Activated CD8-positive, alpha-beta memory T cell treated with anti-CD3 and anti-CD28 coated beads for 1 hour (primary cell): ENCODE results near the gene C10orf88.

Source experiments
- DNase-seq, 2 donors: peaks; one replicate each; pipeline ENCODE4 v3.0.0-alpha.2; 2020; ENCODE audit warnings: low read depth in 1 of 2; ENCODE audit errors: extremely low read depth in 1 of 2

C10orf88 gene

GRCh38 chr10:122953902-122954730 is at the start of gene C10orf88:
TSS of gene C10orf88 (minus strand) at chr10:122954227. CDS start at chr10:122954178, 49 bp downstream.
- DNase-seq, result peak; percentile 94 to 96

GRCh38 chr10:123001370-123001769 is 47.3 kb upstream of the C10orf88 start:
- no peak for DNase-seq

- DNase-seq, result no peak
Observed at GRCh38 chr10:123000155-123000554, 46.1 kb upstream of the C10orf88 start.

GRCh38 chr10:122999347-122999746 is 45.3 kb upstream of the C10orf88 start:
- no peak for DNase-seq

GRCh38 chr10:122998934-122999333 is 44.9 kb upstream of the C10orf88 start:
- DNase-seq, result no peak

- DNase-seq, result no peak
Observed at GRCh38 chr10:122998360-122998917, 44.4 kb upstream of the C10orf88 start.

- no peak for DNase-seq
Observed at GRCh38 chr10:122997864-122998263, 43.8 kb upstream of the C10orf88 start.

GRCh38 chr10:122995936-122996335 is 41.9 kb upstream of the C10orf88 start:
- DNase-seq, result no peak

- no peak for DNase-seq
Observed at GRCh38 chr10:122993797-122994336, 39.8 kb upstream of the C10orf88 start.

GRCh38 chr10:122992031-122992585 is 38.1 kb upstream of the C10orf88 start:
- no peak for DNase-seq

- no peak for DNase-seq
Observed at GRCh38 chr10:122990278-122990677, 36.3 kb upstream of the C10orf88 start.

GRCh38 chr10:122988501-122988900 is 34.5 kb upstream of the C10orf88 start:
- DNase-seq, result no peak

GRCh38 chr10:122986335-122986734 is 32.3 kb upstream of the C10orf88 start:
- DNase-seq, result no peak

GRCh38 chr10:122984708-122985107 is 30.7 kb upstream of the C10orf88 start:
- DNase-seq, result no peak

- no peak for DNase-seq
Observed at GRCh38 chr10:122983898-122984297, 29.9 kb upstream of the C10orf88 start.

GRCh38 chr10:122981066-122981464 is 27.0 kb upstream of the C10orf88 start:
- no peak for DNase-seq

- DNase-seq, result peak; percentile 67 to 77
Observed at GRCh38 chr10:122980209-122981065, 26.4 kb upstream of the C10orf88 start, which contains the start of gene PSTK. TSS of gene PSTK (plus strand) at chr10:122980401. CDS start at chr10:122980480, 79 bp downstream.

- DNase-seq, result no peak
Observed at GRCh38 chr10:122974543-122975064, 20.6 kb upstream of the C10orf88 start.

GRCh38 chr10:122974023-122974422 is 20.0 kb upstream of the C10orf88 start:
- no peak for DNase-seq

GRCh38 chr10:122968698-122969097 is 14.7 kb upstream of the C10orf88 start:
- no peak for DNase-seq
